ENCODE data around the gene MORC3.
"Not testable (repeated sequence)": the region's sequence is repeated elsewhere in the genome, so short reads cannot be mapped to it uniquely, and the experiment has no call there.

Gene MORC3

GRCh38 chr21:36386031-36386642 lies 66.1 kb downstream of the MORC3 start:
- no peak for DNase-seq

GRCh38 chr21:36388096-36388495 lies 68.1 kb downstream of the MORC3 start:
- no peak for DNase-seq

GRCh38 chr21:36388835-36389234 lies 68.8 kb downstream of the MORC3 start:
- no peak for DNase-seq

GRCh38 chr21:36391649-36392048 lies 71.7 kb downstream of the MORC3 start:
- DNase-seq: not testable (repeated sequence)

GRCh38 chr21:36395353-36396111 lies 75.5 kb downstream of the MORC3 start:
- no peak for DNase-seq

GRCh38 chr21:36396325-36396724 lies 76.3 kb downstream of the MORC3 start:
- no peak for DNase-seq

GRCh38 chr21:36396971-36397370 lies 77.0 kb downstream of the MORC3 start:
- DNase-seq: no peak

GRCh38 chr21:36397606-36398005 lies 77.6 kb downstream of the MORC3 start:
- DNase-seq: no peak

GRCh38 chr21:36399736-36400135 lies 79.7 kb downstream of the MORC3 start:
- DNase-seq: not testable (repeated sequence)

GRCh38 chr21:36400719-36401118 lies 80.7 kb downstream of the MORC3 start:
- DNase-seq: no peak

GRCh38 chr21:36402339-36402738 lies 82.3 kb downstream of the MORC3 start:
- DNase-seq: no peak

- DNase-seq: peak; percentile 8
Measured at GRCh38 chr21:36403713-36404112, 83.7 kb downstream of the MORC3 start.

- DNase-seq: no peak
Measured at GRCh38 chr21:36408568-36408967, 88.6 kb downstream of the MORC3 start.

- no peak for DNase-seq
Measured at GRCh38 chr21:36411301-36411700, 91.3 kb downstream of the MORC3 start.

- no peak for DNase-seq
Measured at GRCh38 chr21:36412916-36413315, 92.9 kb downstream of the MORC3 start.

- DNase-seq: no peak
Measured at GRCh38 chr21:36415375-36415774, 95.4 kb downstream of the MORC3 start.

- DNase-seq: no peak
Measured at GRCh38 chr21:36419241-36419640, 99.2 kb downstream of the MORC3 start.

- peak; percentile 21 for DNase-seq
Measured at GRCh38 chr21:36419996-36420395, 100.0 kb downstream of the MORC3 start.

- DNase-seq: no peak
Measured at GRCh38 chr21:36420571-36421339, 100.8 kb downstream of the MORC3 start.

GRCh38 chr21:36422279-36423098 lies 102.5 kb downstream of the MORC3 start:
- no peak for DNase-seq

- no peak for DNase-seq
Measured at GRCh38 chr21:36423771-36424433, 103.9 kb downstream of the MORC3 start.

GRCh38 chr21:36424592-36424991 lies 104.6 kb downstream of the MORC3 start:
- DNase-seq: no peak
